Testis (tissue), 3 donors: Measurements from ENCODE around the gene TSPAN12. TPM values are rescaled to one million over a fixed set of nuclear protein-coding genes. Genes with fewer than 3 reads are reported as not detected.

Experiments used
- DNase-seq: peaks from one replicate; pipeline ENCODE4 v3.0.0-alpha.2; 2019
- H3K27ac ChIP-seq, 2 donors: fragments of 200-600 bp; sonication (generic); one replicate each; pipeline ENCODE4 v1.5.1; 2019
- H3K27me3 ChIP-seq: fragments of 200-600 bp; sonication (generic); one replicate; pipeline ENCODE4 v1.5.1; 2019
- H3K36me3 ChIP-seq: fragments of 200-600 bp; sonication (generic); one replicate; pipeline ENCODE4 v1.5.1; 2017; ENCODE audit warnings: low read depth; ENCODE audit errors: missing control alignments
- H3K4me1 ChIP-seq: fragments of 200-600 bp; sonication (generic); one replicate; pipeline ENCODE4 v1.5.1; 2019
- H3K4me3 ChIP-seq, 2 donors: fragments of 200-600 bp; sonication (generic); one replicate each; pipeline ENCODE4 v1.5.1; 2017 to 2019
- H3K9me3 ChIP-seq: fragments of 200-600 bp; sonication (generic); one replicate; pipeline ENCODE4 v1.5.1; 2017
- CTCF ChIP-seq, 3 experiments: fragments of 450-650 bp in 2 of 3; fragments of 200-600 bp in 1 of 3; sonication (generic) in 1 of 3; IDR thresholded peaks; one replicate each; pipeline ENCODE4 v1.5.1; 2016 to 2019; ENCODE audit warnings: antibody characterized with exemption in 3 of 3, mild to moderate bottlenecking in 2 of 3, moderate library complexity in 1 of 3
- POLR2A ChIP-seq: fragments of 450-650 bp; IDR thresholded peaks from one replicate; pipeline ENCODE4 v1.6.1; 2017; ENCODE audit warnings: antibody characterized with exemption, mild to moderate bottlenecking, moderate library complexity
- WGBS, 2 donors: methylation state at CpG; one replicate each; pipeline ENCODE4 v1.1.5; 2018; 5-methylcytosine and 5-hydroxymethylcytosine counted together
- intact Hi-C: fragments of 100-400 bp; cut with DNase I; formaldehyde crosslinking; loops from one replicate; pipeline ENCODE4 v1.15.1; 2023; ENCODE audit warnings: low total_unique reads
- polyA plus RNA-seq: library from polyadenylated mRNA; stranded (reverse); fragments of 350-450 nt; fragmentation: Illumina TruSeq; extraction: RNeasy Lipid Tissue Mini Kit (QIAGEN cat#74804); gene quantifications from one replicate; pipeline ENCODE4 v1.2.3, GENCODE V29; 2014; ENCODE audit warnings: low read depth, low replicate concordance; ENCODE audit not compliant: insufficient read depth
- total RNA-seq, 2 donors: library from RNA; depleted of rRNA; stranded (reverse); fragments of >200 nt; gene quantifications; one replicate each; pipeline ENCODE4 v1.2.3, GENCODE V29; 2016

Gene TSPAN12
- total and polyA plus RNA-seq, 3 donors from 2014 or later, result 4.3 to 6.6 (median 6.3) TPM

- no peaks in the 10 kb centered on the region for H3K9me3 ChIP-seq
- no peaks in the 10 kb centered on the region for H3K27me3 ChIP-seq
- intact Hi-C loops, result no loop called here
- DNase-seq, result no peak
- TF ChIP-seq POLR2A (no peak), CTCF (IDR thresholded peaks at IDR 0.05) (no peak)
- 83 to 90% methylated on average over 3 of the region's 3 CpGs for WGBS, 2 donors
- no peak overlapping the region for H3K27ac ChIP-seq
- no peaks in the 10 kb centered on the region for H3K36me3 ChIP-seq
- no peak overlapping the region for H3K4me3 ChIP-seq
- no peaks in the 10 kb centered on the region for H3K4me1 ChIP-seq
Measured at GRCh38 chr7:120809260-120809659, 48.7 kb downstream of the TSPAN12 start.

DNA sequence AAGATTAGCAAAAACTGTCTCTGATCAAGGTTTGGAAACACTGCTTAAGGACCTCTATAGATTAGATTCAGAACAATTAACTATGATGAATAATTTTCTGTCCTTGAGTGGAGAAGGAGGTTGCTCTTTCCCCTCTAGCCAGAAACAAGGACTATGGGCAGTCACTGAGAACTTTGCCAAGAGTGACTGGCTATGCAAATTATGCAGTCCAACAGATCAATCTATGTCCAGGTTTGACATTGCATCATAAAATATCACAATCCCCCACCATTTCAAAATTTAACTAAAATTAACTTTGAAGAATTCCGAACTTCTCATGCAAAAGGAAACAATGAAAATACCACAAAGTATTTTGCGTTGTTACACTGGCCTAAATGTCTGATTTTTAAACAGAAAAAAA is 50.6 kb downstream of the TSPAN12 start:
- intact Hi-C loops, result no loop called here
- H3K4me1 ChIP-seq, result no peaks in the 10 kb centered on the region
- H3K36me3 ChIP-seq, result no peaks in the 10 kb centered on the region
- DNase-seq, result no peak
- 92% methylated on average over 2 of the region's 2 CpGs for WGBS, 2 donors
- no peaks in the 10 kb centered on the region for H3K27me3 ChIP-seq
- no peak overlapping the region for H3K27ac ChIP-seq
- H3K9me3 ChIP-seq, result no peaks in the 10 kb centered on the region
- TF ChIP-seq POLR2A, result no peak
- no peak for TF ChIP-seq CTCF (IDR thresholded peaks at IDR 0.05)
- H3K4me3 ChIP-seq, result no peak overlapping the region

GRCh38 chr7:120806669-120807068 is 51.3 kb downstream of the TSPAN12 start:
- Histone ChIP-seq H3K27ac (no peak overlapping the region), H3K36me3 (no peaks in the 10 kb centered on the region), H3K9me3 (no peaks in the 10 kb centered on the region), H3K27me3 (no peaks in the 10 kb centered on the region), H3K4me3 (no peak overlapping the region), H3K4me1 (no peaks in the 10 kb centered on the region)
- no peak for DNase-seq
- WGBS, 2 donors, result 71 to 83% methylated on average over 1 of the region's 1 CpG
- TF ChIP-seq CTCF (IDR thresholded peaks at IDR 0.05), result no peak
- no peak for TF ChIP-seq POLR2A
- intact Hi-C loops, result no loop called here

- Histone ChIP-seq H3K4me3 (no peak overlapping the region), H3K27me3 (no peaks in the 10 kb centered on the region), H3K9me3 (no peaks in the 10 kb centered on the region), H3K27ac (no peak overlapping the region), H3K4me1 (no peaks in the 10 kb centered on the region), H3K36me3 (no peaks in the 10 kb centered on the region)
- intact Hi-C loops, result no loop called here
- WGBS, 2 donors, result 43 to 45% methylated on average over 3 of the region's 3 CpGs
- DNase-seq, result peak; percentile 67
- no peak for TF ChIP-seq POLR2A
- TF ChIP-seq CTCF (IDR thresholded peaks at IDR 0.05), result peak; percentile 52 to 84 (median 78)
Measured at GRCh38 chr7:120805636-120806388, 52.1 kb downstream of the TSPAN12 start.

GRCh38 chr7:120802751-120803150 is 55.2 kb downstream of the TSPAN12 start:
- DNase-seq, result no peak
- intact Hi-C loops, result no loop called here
- no peaks in the 10 kb centered on the region for H3K9me3 ChIP-seq
- H3K36me3 ChIP-seq, result no peaks in the 10 kb centered on the region
- H3K27me3 ChIP-seq, result no peaks in the 10 kb centered on the region
- H3K4me3 ChIP-seq, result no peak overlapping the region
- H3K27ac ChIP-seq, result no peak overlapping the region
- 79 to 83% methylated on average over 3 of the region's 3 CpGs for WGBS, 2 donors
- TF ChIP-seq CTCF (IDR thresholded peaks at IDR 0.05), result no peak
- no peaks in the 10 kb centered on the region for H3K4me1 ChIP-seq
